NCI-H187 treated with DMSO at 0.1 percent for 48 hours (cell line): ENCODE results near the gene CYP2A7.
"Not testable (repeated sequence)": the region's sequence is repeated elsewhere in the genome, so short reads cannot be mapped to it uniquely, and the experiment has no call there.

Source experiments
- DNase-seq: peaks from one replicate; lab custom pipeline; 2025; lab: John Stamatoyannopoulos, UW

CYP2A7 gene, protein sequence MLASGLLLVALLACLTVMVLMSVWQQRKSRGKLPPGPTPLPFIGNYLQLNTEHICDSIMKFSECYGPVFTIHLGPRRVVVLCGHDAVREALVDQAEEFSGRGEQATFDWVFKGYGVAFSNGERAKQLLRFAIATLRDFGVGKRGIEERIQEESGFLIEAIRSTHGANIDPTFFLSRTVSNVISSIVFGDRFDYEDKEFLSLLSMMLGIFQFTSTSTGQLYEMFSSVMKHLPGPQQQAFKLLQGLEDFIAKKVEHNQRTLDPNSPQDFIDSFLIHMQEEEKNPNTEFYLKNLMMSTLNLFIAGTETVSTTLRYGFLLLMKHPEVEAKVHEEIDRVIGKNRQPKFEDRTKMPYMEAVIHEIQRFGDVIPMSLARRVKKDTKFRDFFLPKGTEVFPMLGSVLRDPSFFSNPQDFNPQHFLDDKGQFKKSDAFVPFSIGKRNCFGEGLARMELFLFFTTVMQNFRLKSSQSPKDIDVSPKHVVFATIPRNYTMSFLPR

DNA sequence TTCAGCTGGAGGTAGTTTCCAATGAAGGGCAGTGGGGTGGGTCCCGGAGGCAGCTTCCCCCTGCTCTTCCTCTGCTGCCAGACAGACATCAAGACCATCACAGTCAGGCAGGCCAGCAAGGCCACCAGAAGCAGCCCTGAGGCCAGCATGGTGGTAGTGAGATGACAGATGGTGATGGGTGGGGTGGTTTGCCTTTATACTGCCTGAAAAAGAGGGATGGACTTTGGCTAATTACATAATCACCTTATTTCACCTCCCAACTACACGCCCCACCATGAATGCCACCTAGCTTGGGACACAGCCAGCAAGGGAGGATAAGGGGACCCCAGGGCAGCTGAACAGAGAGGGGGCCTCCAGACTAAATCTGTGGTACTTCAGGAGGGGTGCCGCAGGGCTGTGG lies at the start of gene CYP2A7:
Gene CYP2A7 (minus strand): TSS at position 170 of the 400 bp plus-strand sequence. CDS start 21 bp downstream, at position 149.
- not testable (repeated sequence) for DNase-seq

DNA sequence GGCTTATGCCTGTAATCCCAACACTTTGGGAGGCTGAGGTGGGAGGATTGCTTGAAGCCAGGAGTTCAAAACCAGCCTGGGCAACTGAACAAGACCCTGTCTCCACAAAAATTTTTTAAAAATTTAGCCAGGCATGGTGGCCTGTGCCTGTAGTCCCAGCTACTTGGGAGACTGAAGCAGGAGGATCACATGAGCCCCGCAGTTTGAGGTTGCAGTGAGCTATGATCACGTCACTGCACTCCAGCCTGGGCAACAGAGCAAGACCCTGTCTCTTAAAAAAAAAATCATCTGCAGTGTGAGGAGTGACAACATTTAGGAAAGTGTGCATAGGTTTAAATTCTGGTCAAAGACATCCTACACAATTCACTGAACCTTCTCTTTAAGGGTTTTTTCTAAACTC lies 48.8 kb upstream of the CYP2A7 start:
- DNase-seq: not testable (repeated sequence)

DNA sequence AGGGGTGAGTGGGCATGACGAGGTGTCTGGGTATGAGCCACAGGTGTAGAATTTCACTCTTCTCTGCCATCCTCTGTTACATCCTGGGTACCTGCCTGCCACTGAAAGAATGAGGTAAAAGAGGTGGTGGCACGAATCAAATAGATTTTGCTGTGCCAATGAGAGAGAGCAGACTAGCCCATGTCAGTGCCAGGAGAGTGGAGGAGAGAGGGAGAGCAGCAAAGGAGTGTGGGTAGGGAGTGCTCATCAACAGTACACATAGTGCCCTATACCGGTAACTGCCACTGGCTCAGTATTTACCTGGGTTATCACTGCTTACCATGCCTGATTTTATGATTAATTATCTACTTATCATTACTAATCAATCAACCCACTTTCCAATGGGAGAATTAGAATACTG lies 47.9 kb upstream of the CYP2A7 start:
- not testable (repeated sequence) for DNase-seq

DNA sequence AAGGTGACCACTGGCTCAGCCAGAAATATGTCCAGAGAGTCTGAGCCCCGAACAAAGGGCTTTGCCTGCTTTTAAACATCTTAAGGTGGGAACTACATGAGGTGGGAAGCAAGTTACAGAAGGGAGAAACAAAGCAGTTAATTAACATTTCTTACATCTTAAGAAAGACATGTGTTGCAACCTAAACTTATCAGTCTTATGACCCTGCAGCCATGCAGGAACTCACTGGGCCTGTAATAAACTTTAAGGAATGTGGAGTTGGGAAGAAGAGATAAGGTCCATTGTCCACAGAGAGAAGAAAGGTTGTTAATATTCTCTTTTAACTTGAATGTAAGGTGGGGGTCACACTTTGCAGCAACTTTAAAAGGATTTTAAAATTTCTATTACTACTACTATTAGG lies 46.8 kb upstream of the CYP2A7 start:
- DNase-seq: no peak

DNA sequence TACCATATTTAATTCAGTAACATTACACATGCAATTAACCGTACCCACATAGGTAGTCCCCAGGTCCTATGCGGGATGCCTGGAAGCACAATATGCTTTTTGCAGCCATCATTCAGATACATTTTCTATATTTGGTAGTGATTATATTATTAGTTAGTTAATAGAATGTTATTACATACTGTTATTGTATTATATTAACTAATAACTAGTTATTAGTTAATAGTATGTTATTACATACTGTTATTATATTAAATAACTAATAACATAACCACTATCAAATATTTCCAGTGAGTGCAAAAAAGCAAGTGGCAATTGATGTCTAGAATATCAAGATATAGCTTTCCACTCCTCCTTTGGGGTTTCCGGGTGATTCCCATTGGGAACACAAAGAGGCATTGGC lies 45.5 kb upstream of the CYP2A7 start:
- DNase-seq: no peak

DNA sequence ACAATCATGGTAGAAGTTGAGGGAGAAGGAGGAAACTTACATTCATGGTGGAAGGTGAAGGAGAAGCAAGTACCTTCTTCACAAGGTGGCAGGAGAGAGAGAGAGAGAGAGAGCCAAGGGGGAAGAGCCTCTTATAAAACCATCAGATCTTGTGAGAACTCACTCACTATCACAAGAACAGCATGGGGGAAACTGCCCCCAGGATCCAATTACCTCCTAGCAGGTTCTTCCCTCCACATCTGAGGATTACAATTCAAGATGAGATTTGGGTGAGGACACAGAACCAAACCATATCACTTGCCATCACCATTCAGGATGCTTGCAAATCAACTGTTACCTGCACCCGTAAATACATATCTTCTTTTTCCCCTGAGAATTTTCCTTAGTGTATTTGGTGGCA lies 44.2 kb upstream of the CYP2A7 start:
- DNase-seq: not testable (repeated sequence)

DNA sequence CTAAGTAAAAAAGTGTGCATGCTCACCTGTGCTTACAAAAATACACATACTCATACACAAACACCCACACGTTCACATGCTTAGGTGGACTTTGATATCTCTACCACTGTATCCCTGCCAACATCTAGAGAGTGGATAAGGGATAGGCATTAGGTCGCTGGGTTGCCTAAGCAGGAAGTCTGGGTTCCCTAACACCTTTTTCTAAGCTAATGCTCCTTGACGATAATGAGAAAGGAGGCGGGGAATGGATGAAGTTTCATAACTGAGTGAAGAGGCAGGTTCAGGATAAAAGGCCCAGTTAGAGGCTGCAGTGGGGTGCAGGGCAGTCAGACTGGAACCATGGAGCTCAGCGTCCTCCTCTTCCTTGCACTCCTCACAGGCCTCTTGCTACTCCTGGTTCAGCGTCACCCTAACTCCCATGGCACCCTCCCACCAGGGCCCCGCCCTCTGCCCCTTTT lies 41.9 kb upstream of the CYP2A7 start:
- DNase-seq: no peak

DNA sequence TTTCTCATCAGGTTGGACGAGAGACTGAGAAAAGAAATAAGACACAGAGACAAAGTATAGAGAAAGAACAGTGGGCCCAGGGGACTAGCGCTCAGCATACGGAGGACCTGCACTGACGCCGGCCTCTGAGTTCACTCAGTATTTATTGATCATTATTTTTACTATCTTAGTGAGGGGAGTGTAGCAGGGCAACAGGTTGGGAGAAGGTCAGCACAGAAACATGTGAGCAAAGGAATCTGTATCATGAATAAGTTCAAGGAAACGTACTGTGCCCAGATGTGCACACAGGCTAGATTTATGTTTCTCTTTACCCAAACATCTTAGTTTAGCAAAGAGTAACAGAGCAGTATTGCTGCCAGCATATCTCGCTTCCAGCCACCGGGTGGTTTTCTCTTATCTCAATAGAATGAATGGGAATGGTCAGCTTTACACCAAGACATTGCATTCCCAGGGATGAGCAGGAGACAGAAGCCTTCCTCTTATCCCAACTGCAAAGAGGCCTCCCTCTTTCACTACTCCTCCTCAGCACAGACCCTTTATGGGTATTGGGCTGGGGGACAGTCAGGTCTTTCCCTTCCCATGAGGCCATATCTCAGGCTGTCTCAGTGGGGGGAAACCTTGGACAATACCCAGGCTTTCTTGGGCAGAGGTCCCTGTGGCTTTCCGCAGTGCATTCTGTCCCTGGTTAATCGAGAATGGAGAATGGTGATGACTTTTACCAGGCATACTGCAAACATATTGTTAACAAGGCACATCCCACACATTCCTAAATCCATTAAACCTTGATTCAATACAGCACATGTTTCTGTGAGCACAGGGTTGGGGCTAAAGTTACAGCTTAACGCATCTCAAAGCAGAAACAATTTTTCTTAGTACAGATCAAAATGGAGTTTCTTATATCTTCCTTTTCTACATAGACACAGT lies 40.5 kb upstream of the CYP2A7 start:
- DNase-seq: not testable (repeated sequence)

DNA sequence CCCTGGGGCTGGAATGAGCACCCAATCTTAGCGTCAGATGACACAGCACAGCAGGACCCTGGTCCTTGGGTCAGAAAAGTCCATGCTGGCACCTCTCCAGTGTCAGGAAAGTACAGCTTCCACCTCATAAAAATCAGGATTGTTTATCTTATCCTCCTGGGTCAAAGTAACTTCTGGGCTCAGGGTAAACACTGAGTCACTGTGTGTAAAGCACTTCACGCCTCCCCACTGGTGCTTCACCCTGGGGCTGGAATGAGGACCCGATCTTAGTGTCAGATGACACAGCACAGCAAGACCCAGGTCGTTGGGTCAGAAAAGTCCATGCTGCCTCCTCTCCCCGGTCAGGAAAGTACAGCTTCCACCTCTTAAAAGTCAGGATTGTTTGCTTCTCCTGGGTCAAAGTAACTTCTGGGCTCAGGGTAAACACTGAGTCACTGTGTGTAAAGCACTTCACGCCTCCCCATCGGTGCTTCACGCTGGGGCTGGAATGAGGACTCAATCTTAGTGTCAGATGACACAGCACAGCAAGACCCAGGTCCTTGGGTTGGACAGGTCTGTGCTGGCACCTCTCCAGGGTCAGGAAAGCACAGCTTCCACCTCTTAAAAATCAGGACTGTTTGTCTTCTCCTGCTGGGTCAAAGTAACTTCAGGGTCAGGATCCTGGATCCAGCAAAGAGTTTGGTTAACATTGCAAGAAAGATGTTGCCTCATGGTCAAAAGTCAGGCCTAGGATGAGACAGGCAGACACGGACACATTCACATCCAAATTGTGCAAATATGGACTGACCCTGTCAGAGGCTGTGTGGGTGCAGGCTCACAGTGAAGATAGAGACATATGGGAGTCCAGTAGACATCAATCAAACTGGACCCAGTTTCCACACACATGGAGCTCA lies 39.2 kb upstream of the CYP2A7 start:
- no peak for DNase-seq

DNA sequence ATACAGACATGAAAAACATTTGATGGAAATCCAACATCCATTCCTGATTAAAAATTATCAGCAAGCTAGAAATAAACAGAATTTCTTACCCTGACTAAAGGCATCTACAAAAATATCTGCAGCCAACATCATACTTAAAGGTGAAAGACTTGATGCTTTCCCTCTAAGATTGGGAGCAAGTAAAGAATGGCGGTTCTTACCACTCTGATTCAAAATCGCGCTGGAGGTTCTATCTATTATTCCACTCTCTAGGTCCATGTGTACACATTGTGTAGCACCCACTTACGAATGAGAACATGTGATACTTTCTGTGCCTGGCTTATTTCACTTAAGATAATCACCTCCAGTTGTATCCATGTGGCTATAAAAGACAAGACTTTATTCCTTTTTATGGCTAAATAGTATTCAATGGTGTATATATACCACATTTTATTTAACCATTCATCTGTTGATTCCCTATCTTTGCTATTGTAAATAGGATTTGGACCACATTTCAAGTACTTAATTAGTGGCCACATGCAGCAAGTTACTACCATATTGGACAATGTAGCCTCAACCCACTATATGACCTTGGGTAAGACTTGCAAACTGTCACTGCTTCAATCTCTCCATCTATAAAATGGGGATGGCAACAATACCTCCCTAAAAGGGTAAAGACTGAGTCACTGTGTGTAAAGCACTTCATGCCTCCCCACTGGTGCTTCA lies 38.4 kb upstream of the CYP2A7 start:
- no peak for DNase-seq

DNA sequence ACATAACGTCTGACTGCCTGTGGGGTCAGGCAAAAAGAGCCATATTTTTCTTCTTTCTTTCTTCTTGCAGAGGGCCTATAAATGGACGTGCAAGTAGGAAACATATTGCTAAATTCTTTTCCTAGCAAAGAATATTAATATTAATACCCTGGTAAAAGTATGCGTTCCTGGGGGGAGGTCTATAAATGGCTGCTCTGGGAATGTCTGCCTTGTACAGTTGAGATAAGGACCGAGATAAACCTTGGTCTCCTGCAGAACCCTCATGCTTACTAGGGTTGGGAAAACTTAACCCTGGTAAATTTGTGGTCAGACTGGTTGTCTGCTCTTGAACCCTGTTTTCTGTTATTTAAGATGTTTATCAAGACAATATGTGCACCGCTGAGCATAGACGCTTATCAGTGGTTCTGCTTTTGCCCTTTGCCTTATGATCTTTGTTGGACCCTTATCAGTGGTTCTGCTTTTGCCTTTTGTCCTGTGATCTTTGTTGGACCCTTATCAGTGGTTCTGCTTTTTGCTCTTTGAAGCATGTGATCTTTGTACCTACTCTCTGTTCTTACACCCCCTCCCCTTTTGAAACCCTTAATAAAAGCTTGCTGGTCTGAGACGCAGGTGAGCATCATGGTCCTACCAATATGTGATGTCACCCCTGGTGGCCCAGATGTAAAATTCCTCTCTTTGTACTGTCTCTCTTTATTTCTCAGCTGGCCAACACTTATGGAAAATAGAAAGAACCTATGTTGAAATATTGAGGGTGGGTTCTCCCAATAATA lies 37.7 kb upstream of the CYP2A7 start:
- DNase-seq: not testable (repeated sequence)

DNA sequence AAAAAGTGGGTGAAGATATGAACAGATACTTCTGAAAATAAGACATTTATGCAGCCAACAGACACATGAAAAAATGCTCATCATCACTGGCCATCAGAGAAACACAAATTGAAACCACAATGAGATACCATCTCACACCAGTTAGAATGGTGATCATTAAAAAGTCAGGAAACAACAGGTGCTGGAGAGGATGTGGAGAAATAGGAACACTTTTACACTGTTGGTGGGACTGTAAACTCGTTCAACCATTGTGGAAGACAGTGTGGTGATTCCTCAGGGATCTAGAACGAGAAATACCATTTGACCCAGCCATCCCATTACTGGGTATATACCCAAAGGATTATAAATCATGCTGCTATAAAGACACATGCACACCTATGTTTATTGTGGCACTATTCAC lies 36.3 kb upstream of the CYP2A7 start:
- DNase-seq: not testable (repeated sequence)

DNA sequence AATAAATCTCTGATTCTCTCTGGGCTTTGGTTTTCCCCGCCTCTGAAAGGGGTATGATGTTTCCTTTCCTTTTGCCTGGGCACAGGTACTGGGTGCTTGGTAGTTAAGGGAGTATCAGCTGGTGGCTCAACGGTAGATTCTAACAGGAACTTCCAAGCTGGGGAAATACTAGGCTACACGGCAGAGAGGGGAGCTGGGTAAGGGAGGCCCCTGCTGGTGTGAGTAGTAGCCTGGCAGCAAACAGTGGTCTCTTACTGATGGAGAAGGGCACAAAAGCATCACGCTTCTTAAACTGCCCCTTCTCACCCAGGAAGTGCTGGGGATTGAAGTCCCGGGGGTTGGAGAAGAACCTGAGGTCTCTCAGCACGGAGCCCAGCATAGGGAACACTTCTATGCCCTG lies 26.9 kb upstream of the CYP2A7 start:
- no peak for DNase-seq

DNA sequence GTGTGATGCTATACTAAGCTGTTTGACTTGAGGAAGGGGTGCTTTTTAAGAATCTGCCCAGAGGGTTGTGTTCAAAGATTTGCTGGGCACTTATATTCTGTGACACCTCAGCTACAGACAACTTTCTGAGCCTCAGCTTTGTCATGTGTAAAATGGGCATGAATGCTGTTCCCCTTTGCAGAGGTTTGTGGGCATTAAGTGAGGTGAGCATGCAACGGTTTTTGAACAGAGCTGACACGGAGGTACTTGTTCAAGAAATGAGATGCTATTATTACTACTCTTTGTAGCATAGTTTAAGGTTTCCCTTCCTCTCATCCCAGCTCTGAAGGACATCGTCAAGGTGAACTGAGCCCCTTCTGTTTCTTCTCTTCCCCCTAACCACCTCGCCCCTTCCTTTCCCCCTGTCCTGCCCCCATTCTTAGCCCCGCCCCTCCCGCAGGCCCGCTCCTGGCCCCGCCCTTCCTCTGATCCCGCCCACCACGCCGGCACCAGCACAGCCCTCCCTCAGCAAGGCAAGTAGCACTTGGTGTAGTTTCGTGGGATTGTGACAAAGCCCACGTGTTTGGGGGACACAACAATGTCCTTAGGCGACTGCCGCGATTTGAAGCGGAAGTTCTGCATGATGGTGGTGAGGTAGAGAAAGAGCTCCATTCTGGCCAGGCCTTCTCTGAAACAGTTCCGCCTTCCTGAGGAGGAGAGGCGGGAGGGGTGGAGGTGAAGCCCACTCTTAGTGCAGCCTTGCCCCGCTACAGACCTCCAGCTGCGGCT lies 26.1 kb upstream of the CYP2A7 start:
- DNase-seq: no peak

DNA sequence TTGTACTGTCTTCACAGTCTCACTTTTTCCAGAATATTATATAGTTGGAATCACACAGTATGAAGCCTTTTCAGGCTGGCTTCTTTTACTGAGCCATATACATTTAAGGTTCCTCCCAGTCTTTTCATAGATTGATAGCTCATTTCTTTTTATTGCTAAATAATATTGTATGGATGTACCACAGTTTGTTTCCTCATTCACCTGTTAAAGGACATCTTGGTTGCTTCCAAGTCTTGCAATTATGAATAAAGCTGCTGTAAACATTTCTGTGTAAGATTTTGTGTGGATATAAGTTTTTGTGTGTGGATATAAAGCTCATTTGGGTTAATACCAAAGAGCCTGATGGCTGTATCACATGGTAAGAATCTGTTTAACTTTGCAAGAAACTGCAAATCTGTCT lies 24.5 kb upstream of the CYP2A7 start:
- no peak for DNase-seq

DNA sequence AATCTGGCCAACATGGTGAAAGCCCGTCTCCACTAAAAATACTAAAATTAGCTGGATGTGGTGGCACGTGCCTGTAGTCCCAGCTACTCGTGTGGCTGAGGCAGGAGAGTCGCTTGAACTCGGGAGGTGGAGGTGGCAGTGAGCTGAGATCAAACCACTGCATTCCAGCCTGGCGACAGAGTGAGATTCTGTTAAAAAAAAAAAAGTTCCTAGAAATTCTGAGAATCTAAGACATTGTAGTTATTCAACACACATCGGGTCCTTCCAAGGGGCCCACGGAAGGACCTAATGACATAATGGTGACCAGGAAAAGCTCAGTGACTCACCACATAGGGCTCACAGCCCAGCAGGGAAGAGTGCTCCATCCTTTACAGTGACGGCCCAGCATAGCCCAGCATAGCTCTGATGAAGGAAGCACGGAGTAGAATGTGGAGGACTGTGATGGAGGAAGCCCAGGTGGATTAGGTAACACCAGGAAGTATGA lies 22.7 kb upstream of the CYP2A7 start:
- DNase-seq: not testable (repeated sequence)

DNA sequence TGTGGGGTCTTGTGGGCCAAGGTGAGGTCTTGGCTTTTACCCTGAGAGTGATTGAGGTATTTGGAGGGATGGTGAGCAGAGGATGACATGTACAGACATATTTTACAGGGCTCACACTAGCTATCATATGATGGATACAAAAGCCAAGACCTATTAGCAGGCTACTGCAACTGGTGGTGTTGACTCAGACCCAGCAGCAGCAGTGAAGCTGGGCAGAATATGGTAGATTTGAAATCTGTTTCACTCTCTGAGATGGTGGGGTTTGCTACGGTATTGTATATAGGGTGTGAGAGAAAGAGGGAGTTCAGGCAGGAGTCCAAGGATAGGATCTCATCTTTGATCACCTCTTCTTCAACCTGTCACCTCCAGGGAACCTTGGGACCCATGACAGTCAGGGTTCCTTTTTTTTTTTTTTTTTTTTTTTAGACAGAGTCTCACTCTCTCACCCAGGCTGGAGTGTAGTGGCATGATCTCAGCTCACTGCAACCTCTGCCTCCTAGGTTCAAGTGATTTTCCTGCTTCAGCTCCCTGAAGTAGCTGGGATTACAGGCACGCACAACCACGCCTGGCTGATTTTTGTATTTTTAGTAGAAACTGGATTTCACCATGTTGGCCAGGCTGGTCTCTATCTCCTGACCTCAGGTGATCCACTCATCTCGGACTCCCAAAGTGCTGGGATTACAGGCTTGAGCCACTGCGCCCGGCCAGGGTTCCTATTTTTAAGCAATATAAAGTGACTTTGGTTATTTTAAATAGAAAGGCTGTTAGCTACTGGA lies 20.1 kb upstream of the CYP2A7 start:
- DNase-seq: not testable (repeated sequence)

DNA sequence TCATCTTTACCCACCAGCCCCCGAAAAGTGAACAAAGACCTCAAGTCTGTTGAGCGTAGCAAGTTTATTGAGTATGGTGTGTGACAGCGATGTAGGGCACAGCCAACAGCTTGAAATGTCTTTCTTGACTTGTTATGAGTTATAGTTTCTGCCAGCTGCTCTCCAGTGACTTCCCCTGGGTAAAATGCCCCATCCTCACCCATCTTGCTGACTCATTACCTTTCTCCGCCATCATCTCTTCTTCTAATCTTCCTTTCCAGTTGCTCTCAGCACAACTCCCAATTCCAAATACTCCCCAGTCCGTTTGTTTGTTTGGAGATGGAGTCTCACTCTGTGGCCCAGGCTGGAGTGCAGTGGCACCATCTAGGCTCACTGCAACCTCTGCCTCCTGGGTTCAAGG lies 18.5 kb upstream of the CYP2A7 start:
- DNase-seq: not testable (repeated sequence)
